H1 (cell line): Measurements from ENCODE around the gene BRD1. TPM values are rescaled to one million over a fixed set of nuclear protein-coding genes. Genes with fewer than 3 reads are reported as not detected.

ENCODE experiments used
- CTCF ChIA-PET: fragments of 300-600 bp; sonication (Branson Sonifier 250); formaldehyde crosslinking; loops from one replicate; lab custom pipeline; 2021; ENCODE audit not compliant: partially characterized antibody; lab: Charles Lee
- POLR2A ChIA-PET: fragments of 300-600 bp; sonication (Branson Sonifier 250); formaldehyde crosslinking; loops from one replicate; lab custom pipeline; 2021; ENCODE audit warnings: inconsistent platforms; ENCODE audit not compliant: partially characterized antibody; lab: Charles Lee
- DNase-seq, 2 experiments: peaks; one replicate each; pipeline versions ENCODE4 v3.0.0 to v3.0.0-alpha.2; 2010 to 2022; ENCODE audit warnings: low spot score in 2 of 2, low read depth in 1 of 2, mixed read lengths in 1 of 2
- FAIRE-seq: peaks from 2 replicates; lab custom pipeline; 2011; peaks lifted over from hg19 to GRCh38; lab: Jason Lieb, UNC
- H2AFZ ChIP-seq: 2 replicates; pipeline ENCODE4 v1.8.1; 2012; ENCODE audit warnings: low read length, inconsistent platforms
- H2AK5ac ChIP-seq: 2 replicates; pipeline ENCODE4 v1.6.1; 2013; ENCODE audit warnings: low read depth, low read length
- H2BK120ac ChIP-seq: replicated peaks from 2 replicates; pipeline ENCODE3; 2013; ENCODE audit warnings: low read depth, low read length, inconsistent platforms
- H2BK12ac ChIP-seq: 2 replicates; pipeline ENCODE4 v1.6.1; 2013; ENCODE audit warnings: low read depth, low read length
- H2BK15ac ChIP-seq: 2 replicates; pipeline ENCODE4 v1.6.1; 2013; ENCODE audit warnings: low read length
- H2BK20ac ChIP-seq: 2 replicates; pipeline ENCODE4 v1.6.1; 2013; ENCODE audit warnings: low read length
- H2BK5ac ChIP-seq: 2 replicates; pipeline ENCODE4 v1.6.1; 2013; ENCODE audit warnings: low read depth, low read length
- H3K14ac ChIP-seq: 2 replicates; pipeline ENCODE4 v1.6.1; 2013; ENCODE audit warnings: inconsistent platforms; ENCODE audit not compliant: insufficient read length
- H3K18ac ChIP-seq: 2 replicates; pipeline ENCODE4 v1.6.1; 2013; ENCODE audit warnings: low read length; ENCODE audit errors: extremely low read depth
- H3K23ac ChIP-seq: 2 replicates; pipeline ENCODE4 v1.6.1; 2013; ENCODE audit warnings: inconsistent platforms; ENCODE audit not compliant: insufficient read length
- H3K23me2 ChIP-seq: 2 replicates; pipeline ENCODE4 v1.6.1; 2013; ENCODE audit warnings: low read depth, low read length
- H3K27ac ChIP-seq: 2 replicates; pipeline ENCODE4 v1.6.1; 2011; ENCODE audit warnings: low read depth, low read length, inconsistent platforms
- H3K27me3 ChIP-seq, 4 experiments: replicated peaks in 1 of 4; 1 replicate in 1 of 4; 2 replicates in 3 of 4; pipeline versions ENCODE4 v1.6.1 to v1.8.1; 2011 to 2013; ENCODE audit warnings: low read length in 3 of 4, mild to moderate bottlenecking in 3 of 4, inconsistent platforms in 2 of 4, mixed read lengths in 2 of 4, moderate library complexity in 1 of 4; ENCODE audit not compliant: control insufficient read depth in 3 of 4, insufficient read depth in 3 of 4; ENCODE audit errors: extremely low read depth in 1 of 4
- H3K36me3 ChIP-seq, 4 experiments: 2 replicates each; pipeline versions ENCODE4 v1.6.1 to v1.8.1; 2011 to 2013; ENCODE audit warnings: mild to moderate bottlenecking in 4 of 4, low read length in 3 of 4, moderate library complexity in 2 of 4, control low read depth in 1 of 4, inconsistent platforms in 1 of 4; ENCODE audit not compliant: insufficient read depth in 4 of 4, control insufficient read depth in 2 of 4
- H3K4ac ChIP-seq: replicated peaks from 2 replicates; pipeline ENCODE3; 2013; ENCODE audit warnings: low read length, low read depth, mixed read lengths, inconsistent platforms; ENCODE audit not compliant: insufficient read length
- H3K4me1 ChIP-seq, 4 experiments: replicated peaks in 1 of 4; 1 replicate in 1 of 4; 2 replicates in 3 of 4; pipeline versions ENCODE4 v1.6.1 to v1.8.1; 2011 to 2013; ENCODE audit warnings: low read length in 3 of 4, inconsistent platforms in 2 of 4, mixed read lengths in 1 of 4; ENCODE audit not compliant: insufficient read depth in 4 of 4, control insufficient read depth in 3 of 4
- H3K4me2 ChIP-seq, 2 experiments: 2 replicates each; pipeline versions ENCODE4 v1.6.1 to v1.8.1; 2011 to 2013; ENCODE audit warnings: low read depth in 2 of 2, low read length in 2 of 2, control low read depth in 1 of 2, inconsistent platforms in 1 of 2, mild to moderate bottlenecking in 1 of 2; ENCODE audit not compliant: insufficient read depth in 1 of 2
- H3K4me3 ChIP-seq, 4 experiments: fragments of 200-600, 300-600 bp in 1 of 4; sonication (generic), shearing (Covaris generic), sonication (Bioruptor Twin) in 1 of 4; 2 replicates each; pipeline versions ENCODE4 v1.5.1 to v1.8.1; 2011 to 2016; ENCODE audit warnings: low read length in 4 of 4, low read depth in 3 of 4, control low read depth in 2 of 4, inconsistent platforms in 2 of 4, mild to moderate bottlenecking in 2 of 4, mixed read lengths in 1 of 4, moderate library complexity in 1 of 4; ENCODE audit not compliant: insufficient read depth in 2 of 4; ENCODE audit errors: extremely low read depth in 1 of 4
- H3K56ac ChIP-seq: replicated peaks from 2 replicates; pipeline ENCODE3; 2013; ENCODE audit warnings: low read depth, mild to moderate bottlenecking, mixed read lengths, low read length, inconsistent platforms; ENCODE audit not compliant: insufficient read length
- H3K79me1 ChIP-seq: 2 replicates; pipeline ENCODE4 v1.6.1; 2013; ENCODE audit warnings: low read depth, low read length, control low read depth
- H3K79me2 ChIP-seq, 2 experiments: 2 replicates each; pipeline versions ENCODE4 v1.6.1 to v1.8.1; 2012 to 2013; ENCODE audit warnings: low read length in 2 of 2, mild to moderate bottlenecking in 2 of 2, inconsistent platforms in 1 of 2; ENCODE audit not compliant: insufficient read depth in 2 of 2, control insufficient read depth in 1 of 2
- H3K9ac ChIP-seq, 4 experiments: replicated peaks in 1 of 4; 1 replicate in 1 of 4; 2 replicates in 3 of 4; pipeline versions ENCODE4 v1.6.1 to v1.8.1; 2011 to 2013; ENCODE audit warnings: low read depth in 3 of 4, low read length in 3 of 4, control low read depth in 2 of 4, mild to moderate bottlenecking in 2 of 4, moderate library complexity in 2 of 4, inconsistent platforms in 1 of 4; ENCODE audit errors: extremely low read depth in 1 of 4
- H3K9me3 ChIP-seq, 2 experiments: 2 replicates each; pipeline versions ENCODE4 v1.6.1 to v1.8.1; 2012 to 2013; ENCODE audit warnings: mild to moderate bottlenecking in 2 of 2, moderate library complexity in 2 of 2, control low read depth in 1 of 2, inconsistent platforms in 1 of 2, low read depth in 1 of 2, low read length in 1 of 2, mixed read lengths in 1 of 2; ENCODE audit not compliant: insufficient read depth in 2 of 2
- H4K20me1 ChIP-seq, 2 experiments: replicated peaks in 1 of 2; 2 replicates each; pipeline versions ENCODE3 to v1.8.1; 2011 to 2013; ENCODE audit warnings: inconsistent platforms in 2 of 2, low read length in 2 of 2, mild to moderate bottlenecking in 1 of 2; ENCODE audit not compliant: insufficient read depth in 2 of 2, control insufficient read depth in 1 of 2
- H4K5ac ChIP-seq: 2 replicates; pipeline ENCODE4 v1.6.1; 2013; ENCODE audit warnings: low read length, low read depth, mixed read lengths, inconsistent platforms; ENCODE audit not compliant: insufficient read length
- H4K8ac ChIP-seq: 2 replicates; pipeline ENCODE4 v1.8.0; 2013; ENCODE audit warnings: mild to moderate bottlenecking, moderate library complexity, low read length, inconsistent platforms; ENCODE audit not compliant: insufficient read depth; ENCODE audit errors: extremely low read depth
- H4K91ac ChIP-seq: replicated peaks from 2 replicates; pipeline ENCODE3; 2013; ENCODE audit warnings: low read length, mixed read lengths, inconsistent platforms; ENCODE audit not compliant: insufficient read length
- NRF1 ChIP-seq: IDR thresholded peaks from 2 replicates; pipeline ENCODE4 v1.6.1; 2011; ENCODE audit warnings: mild to moderate bottlenecking, low read depth, low read length, improper control_type of control experiment
- SIX5 ChIP-seq: IDR thresholded peaks from 2 replicates; pipeline ENCODE4 v1.6.1; 2011; ENCODE audit warnings: mild to moderate bottlenecking, low read depth, low read length
- SP2 ChIP-seq: IDR thresholded peaks from 2 replicates; pipeline ENCODE4 v1.6.1; 2012; ENCODE audit warnings: mild to moderate bottlenecking, low read length, inconsistent platforms
- TAF1 ChIP-seq: IDR thresholded peaks from 2 replicates; pipeline ENCODE4 v1.6.1; 2011; ENCODE audit warnings: mild to moderate bottlenecking, low read depth, low read length
- TCF12 ChIP-seq: IDR thresholded peaks from 2 replicates; pipeline ENCODE4 v1.6.1; 2011; ENCODE audit warnings: low read depth, mild to moderate bottlenecking, low read length
- WGBS, 2 experiments: shearing (Covaris generic) in 1 of 2; methylation state at CpG; one replicate each; pipeline versions ENCODE4 v1.1.6 to v1.1.7; 2013 to 2015; ENCODE audit warnings: low lambda C conversion rate in 2 of 2, mixed read lengths in 2 of 2, inconsistent platforms in 1 of 2, low coverage in 1 of 2, missing lambda C conversion rate in 1 of 2; ENCODE audit not compliant: insufficient replicate concordance in 2 of 2, insufficient coverage in 1 of 2, insufficient read length in 1 of 2; ENCODE audit errors: extremely low coverage in 1 of 2, missing lambda C conversion rate in 1 of 2; 5-methylcytosine and 5-hydroxymethylcytosine counted together
- polyA plus RNA-seq, 7 experiments: library from polyadenylated mRNA; depleted of rRNA in 3 of 7; stranded (reverse) in 5 of 7; unstranded in 2 of 7; fragments of >200 nt in 5 of 7; fragments of 200-250 nt in 2 of 7; gene quantifications; 1 replicate in 5 of 7; 2 replicates in 1 of 7; 4 replicates in 1 of 7; pipeline versions ENCODE4 v1.2.1 to v1.2.3, GENCODE V29; 2011 to 2013; ENCODE audit warnings: missing spikeins in 2 of 7, mixed read lengths in 2 of 7
- total RNA-seq: library from RNA; stranded (reverse); fragmentation: NEBNext Ultra II Directional; extraction: Animal tissue kit (Norgen Biotek cat#: 25700); gene quantifications from 2 replicates; pipeline ENCODE4 v1.2.1, GENCODE V29; 2021

Gene BRD1
- total and polyA plus RNA-seq, 2 of the 8 experiments (the other 6 are each of a cell fraction or from before 2014, with no cell fraction given), result 6.8 to 34.0 TPM

DNA sequence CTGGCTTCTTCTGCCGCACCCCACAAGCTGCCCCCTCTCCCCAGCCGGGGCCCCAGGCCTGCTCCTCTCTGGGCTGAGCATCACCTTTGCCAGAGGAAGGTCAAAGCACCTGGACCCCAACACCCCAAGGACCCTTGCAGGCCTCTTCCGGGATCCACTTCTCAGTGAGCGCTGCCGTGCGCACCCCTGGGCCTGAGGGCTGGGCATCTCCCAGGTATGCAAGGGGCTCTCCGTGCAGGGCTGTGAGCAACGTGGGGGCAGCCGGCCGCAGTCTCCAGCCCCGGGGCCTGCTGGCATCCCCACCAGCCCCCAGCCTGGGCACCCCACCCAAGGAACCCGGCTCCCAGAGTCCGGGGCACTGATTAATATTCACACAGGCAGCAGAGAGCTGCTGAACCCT lies 64.0 kb downstream of the BRD1 start:
- H3K4ac ChIP-seq, result no peak overlapping the region
- no peak overlapping the region for H2BK5ac ChIP-seq
- H3K9me3 ChIP-seq, result peaks cover 5 to 8% of the 10 kb centered on the region in 2 experiments; a peak in 2 of 4 replicates
- H3K36me3 ChIP-seq, result no peaks in the 10 kb centered on the region
- H3K4me1 ChIP-seq, result no peaks in the 10 kb centered on the region; a peak in 1 of 7 replicates
- no peak overlapping the region for H3K56ac ChIP-seq
- no peak overlapping the region for H2BK20ac ChIP-seq
- H2BK120ac ChIP-seq, result no peak overlapping the region
- no peak overlapping the region for H2BK15ac ChIP-seq
- no peaks in the 10 kb centered on the region for H3K79me1 ChIP-seq
- H3K23ac ChIP-seq, result no peak overlapping the region
- no peak for DNase-seq
- no peak overlapping the region for H4K91ac ChIP-seq
- peak overlapping the region; percentile 46; the same call in 1 of the 2 replicates for H4K8ac ChIP-seq
- no peak overlapping the region for H3K9ac ChIP-seq
- no peak overlapping the region for H3K18ac ChIP-seq
- H2AFZ ChIP-seq, result no peak overlapping the region
- H3K27me3 ChIP-seq, result no peaks in the 10 kb centered on the region
- no peak overlapping the region for H2AK5ac ChIP-seq
- H3K4me3 ChIP-seq, result no peak overlapping the region
- no peak overlapping the region for H4K5ac ChIP-seq
- no peaks in the 10 kb centered on the region for H3K23me2 ChIP-seq
- H2BK12ac ChIP-seq, result no peak overlapping the region
- H3K27ac ChIP-seq, result no peak overlapping the region
- H3K4me2 ChIP-seq, result no peak overlapping the region
- ChIA-PET CTCF (no interaction called here), POLR2A (interaction anchor here (1.0 kb wide), 1 partner anchor 11 kb away, joined by 3 read pairs; no protein-coding TSS in a partner anchor)
- WGBS, 2 experiments, result 98% methylated on average over 7 of the region's 13 CpGs; no CpG with 5 or more reads in 1 of the 2 experiments
- H4K20me1 ChIP-seq, result peaks cover 0 to 2% of the 10 kb centered on the region in 2 experiments
- no peaks in the 10 kb centered on the region for H3K79me2 ChIP-seq
- no peak overlapping the region for H3K14ac ChIP-seq
- FAIRE-seq, result no peak
- TF ChIP-seq TAF1, result no peak
- no peak for TF ChIP-seq SP2
- no peak for TF ChIP-seq NRF1
- TF ChIP-seq SIX5, result no peak
- no peak for TF ChIP-seq TCF12
